ENCODE measurements around the gene WDPCP.

DNA sequence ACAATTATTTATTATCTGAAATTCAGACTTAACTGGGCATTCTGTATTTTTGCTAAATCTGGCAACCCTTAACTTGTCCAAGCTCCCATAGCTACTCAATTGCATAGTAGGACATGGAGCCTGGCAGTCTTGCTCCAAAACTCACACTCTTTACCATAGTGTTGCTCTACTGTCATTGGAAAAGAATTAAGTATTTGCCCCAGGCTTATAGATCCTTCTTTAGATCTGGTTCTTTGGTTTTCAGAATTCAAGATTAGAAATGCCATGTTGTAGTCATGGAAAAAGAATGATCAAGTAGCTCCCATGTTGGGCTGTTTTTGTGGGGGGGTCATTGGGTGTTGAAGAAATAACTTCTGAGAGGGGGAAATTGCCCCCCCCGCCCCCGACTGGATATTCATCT, 240.9 kb downstream of the WDPCP start:
- TF ChIP-seq POLR2A (IDR thresholded peaks at IDR 0.05) = no peak
- TF ChIP-seq, protein P1, sequence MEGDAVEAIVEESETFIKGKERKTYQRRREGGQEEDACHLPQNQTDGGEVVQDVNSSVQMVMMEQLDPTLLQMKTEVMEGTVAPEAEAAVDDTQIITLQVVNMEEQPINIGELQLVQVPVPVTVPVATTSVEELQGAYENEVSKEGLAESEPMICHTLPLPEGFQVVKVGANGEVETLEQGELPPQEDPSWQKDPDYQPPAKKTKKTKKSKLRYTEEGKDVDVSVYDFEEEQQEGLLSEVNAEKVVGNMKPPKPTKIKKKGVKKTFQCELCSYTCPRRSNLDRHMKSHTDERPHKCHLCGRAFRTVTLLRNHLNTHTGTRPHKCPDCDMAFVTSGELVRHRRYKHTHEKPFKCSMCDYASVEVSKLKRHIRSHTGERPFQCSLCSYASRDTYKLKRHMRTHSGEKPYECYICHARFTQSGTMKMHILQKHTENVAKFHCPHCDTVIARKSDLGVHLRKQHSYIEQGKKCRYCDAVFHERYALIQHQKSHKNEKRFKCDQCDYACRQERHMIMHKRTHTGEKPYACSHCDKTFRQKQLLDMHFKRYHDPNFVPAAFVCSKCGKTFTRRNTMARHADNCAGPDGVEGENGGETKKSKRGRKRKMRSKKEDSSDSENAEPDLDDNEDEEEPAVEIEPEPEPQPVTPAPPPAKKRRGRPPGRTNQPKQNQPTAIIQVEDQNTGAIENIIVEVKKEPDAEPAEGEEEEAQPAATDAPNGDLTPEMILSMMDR (IDR thresholded peaks at IDR 0.05) = no peak
